ENCODE measurements around the gene FOXN3. TPM values are rescaled to one million over a fixed set of nuclear protein-coding genes. Genes with fewer than 3 reads are reported as not detected.

Gene FOXN3
- polyA plus RNA-seq, 1 of the 3 experiments (the other 2 are of a cell fraction), result 9.8 TPM

GRCh38 chr14:89233184-89233583, 183.8 kb downstream of the FOXN3 start:
- WGBS (ENCODE audit: low lambda C conversion rate), result 100% methylated on average over 2 of the region's 2 CpGs
- H3K4me3 ChIP-seq (ENCODE audit: low read depth in 2 of 2, low read length in 1 of 2), result no peak overlapping the region
- ChIA-PET CTCF (interaction anchor here (0.6 kb wide), 2 partner anchors 17 to 43 kb away, joined by 3 read pairs; no protein-coding TSS in a partner anchor), POLR2A (no interaction called here)
- no peak overlapping the region for H2AFZ ChIP-seq (ENCODE audit: low read depth)
- no peaks in the 10 kb centered on the region for H3K36me3 ChIP-seq (replicated peaks in 1 of 2; ENCODE audit: control insufficient read depth in 1 of 2, insufficient read depth in 2 of 2, low read length in 1 of 2)
- no peak overlapping the region for H3K4me2 ChIP-seq
- H3F3A ChIP-seq (replicated peaks; ENCODE audit: insufficient read depth), result no peaks in the 10 kb centered on the region
- no peak for DNase-seq
- H3K27ac ChIP-seq (ENCODE audit: low read depth in 2 of 2, low read length in 1 of 2), result no peak overlapping the region
- no peaks in the 10 kb centered on the region for H4K20me1 ChIP-seq (ENCODE audit: insufficient read depth)
- no peaks in the 10 kb centered on the region for H3K9me2 ChIP-seq
- H3K79me2 ChIP-seq (ENCODE audit: insufficient read depth), result no peaks in the 10 kb centered on the region; the same call in 1 of the 2 replicates
- no peaks in the 10 kb centered on the region for H3K9me3 ChIP-seq
- no peak overlapping the region for H3K9ac ChIP-seq
- TF ChIP-seq USF1 (IDR thresholded peaks at IDR 0.05; ENCODE audit: borderline replicate concordance, low read depth) (no peak), GABPA (IDR thresholded peaks at IDR 0.05; ENCODE audit: low read depth) (no peak), TEAD4 (IDR thresholded peaks at IDR 0.05; ENCODE audit: borderline replicate concordance, insufficient read depth) (no peak), RCOR1 (IDR thresholded peaks at IDR 0.05; ENCODE audit: low read length) (no peak)
- no peaks in the 10 kb centered on the region for H3K27me3 ChIP-seq (ENCODE audit: insufficient read depth)
- peaks cover 0 to 25% of the 10 kb centered on the region in 2 experiments; a peak in 1 of 4 replicates for H3K4me1 ChIP-seq (ENCODE audit: control insufficient read depth in 1 of 2, insufficient read depth in 2 of 2, low read depth in 1 of 2, low read length in 1 of 2)

- TF ChIP-seq GABPA (IDR thresholded peaks at IDR 0.05; ENCODE audit: low read depth) (no peak), IRF3 (IDR thresholded peaks at IDR 0.05; ENCODE audit: low read depth, low read length) (no peak), EP300 (IDR thresholded peaks at IDR 0.05; ENCODE audit: borderline replicate concordance in 1 of 2, low read depth in 1 of 2, low read length in 1 of 2) (no peak), RXRA (IDR thresholded peaks at IDR 0.05; ENCODE audit: borderline replicate concordance, low read depth) (no peak)
- no peak overlapping the region for H3K4me2 ChIP-seq
- H3K79me2 ChIP-seq (ENCODE audit: insufficient read depth), result no peaks in the 10 kb centered on the region; the same call in 1 of the 2 replicates
- DNase-seq, result no peak
- H3K36me3 ChIP-seq (replicated peaks in 1 of 2; ENCODE audit: control insufficient read depth in 1 of 2, insufficient read depth in 2 of 2, low read length in 1 of 2), result no peaks in the 10 kb centered on the region
- H2AFZ ChIP-seq (ENCODE audit: low read depth), result no peak overlapping the region
- peaks cover 0 to 19% of the 10 kb centered on the region in 2 experiments; a peak in 1 of 4 replicates for H3K4me1 ChIP-seq (ENCODE audit: control insufficient read depth in 1 of 2, insufficient read depth in 2 of 2, low read depth in 1 of 2, low read length in 1 of 2)
- no peaks in the 10 kb centered on the region for H3K9me2 ChIP-seq
- 83% methylated on average over 18 of the region's 18 CpGs for whole genome bisulfite sequencing (ENCODE audit: low lambda C conversion rate)
- no peaks in the 10 kb centered on the region for H3K9me3 ChIP-seq
- ChIA-PET POLR2A (interaction anchor here (1.0 kb wide), 1 partner anchor 122 kb away, joined by 3 read pairs; no protein-coding TSS in a partner anchor), CTCF (interaction anchor here (0.6 kb wide), 2 partner anchors 17 to 43 kb away, joined by 3 read pairs; no protein-coding TSS in a partner anchor)
- no peaks in the 10 kb centered on the region for H3F3A ChIP-seq (replicated peaks; ENCODE audit: insufficient read depth)
- H3K27ac ChIP-seq (ENCODE audit: low read depth in 2 of 2, low read length in 1 of 2), result no peak overlapping the region; a peak in 1 of 4 replicates
- H3K27me3 ChIP-seq (ENCODE audit: insufficient read depth), result no peaks in the 10 kb centered on the region
- no peak overlapping the region for H3K4me3 ChIP-seq (ENCODE audit: low read depth in 2 of 2, low read length in 1 of 2)
- H3K9ac ChIP-seq, result no peak overlapping the region
- no peaks in the 10 kb centered on the region for H4K20me1 ChIP-seq (ENCODE audit: insufficient read depth)
These were observed 184.6 kb downstream of the FOXN3 start for GRCh38 chr14:89232265-89233070.

Measured in SK-N-SH (cell line).